HG03060 (cell line): ENCODE results near the gene CTTNBP2.

Experiments
- ATAC-seq: cut with Tn5 transposase; IDR thresholded peaks from one replicate; pipeline ENCODE4 v1.9.1; 2021; ENCODE audit warnings: low read depth, moderate number of reproducible peaks; ENCODE audit not compliant: unreplicated experiment

Gene CTTNBP2

DNA sequence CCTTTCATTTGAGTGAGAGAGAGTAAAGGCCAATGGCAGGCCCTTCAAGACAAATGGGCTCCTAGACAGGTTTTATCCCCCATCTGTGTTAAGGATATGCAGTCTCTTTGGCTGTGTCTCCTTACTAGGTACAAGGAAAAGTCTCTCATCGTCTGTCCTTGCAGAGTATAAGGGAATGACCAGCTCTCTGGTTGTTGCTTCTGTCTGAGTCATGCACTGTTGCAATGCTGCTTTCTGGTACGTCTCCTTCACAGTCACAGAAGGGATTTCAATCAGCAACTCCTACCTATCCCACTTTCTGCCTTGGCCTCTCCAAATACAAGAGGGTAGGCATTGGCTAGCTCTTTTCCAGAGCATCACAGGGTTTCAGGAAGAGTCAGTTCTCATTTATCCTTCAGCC, 48.1 kb downstream of the CTTNBP2 start:
- ATAC-seq, result no peak

- ATAC-seq, result no peak
Measured at GRCh38 chr7:117824592-117824991, 48.6 kb downstream of the CTTNBP2 start.

DNA sequence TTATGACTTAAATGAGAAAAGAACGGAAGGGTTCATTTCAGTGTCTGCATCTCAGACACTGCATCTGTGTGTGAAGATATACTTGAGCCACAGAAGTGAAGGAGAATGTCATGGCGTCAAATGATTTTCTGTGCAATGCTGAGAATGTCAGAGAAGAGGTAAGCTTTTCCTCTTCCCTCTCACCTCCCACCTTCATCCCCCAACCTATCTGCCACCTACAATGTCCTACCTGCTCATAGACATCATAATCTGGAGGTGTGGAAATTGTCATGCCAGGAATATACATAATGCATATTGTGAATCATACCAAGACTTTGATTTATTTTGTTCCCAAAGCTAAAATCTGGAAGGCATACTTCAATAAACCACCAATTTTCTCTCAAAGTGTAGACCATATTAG, 53.7 kb downstream of the CTTNBP2 start:
- ATAC-seq, result no peak

GRCh38 chr7:117818232-117818631, 55.0 kb downstream of the CTTNBP2 start:
- no peak for ATAC-seq

DNA sequence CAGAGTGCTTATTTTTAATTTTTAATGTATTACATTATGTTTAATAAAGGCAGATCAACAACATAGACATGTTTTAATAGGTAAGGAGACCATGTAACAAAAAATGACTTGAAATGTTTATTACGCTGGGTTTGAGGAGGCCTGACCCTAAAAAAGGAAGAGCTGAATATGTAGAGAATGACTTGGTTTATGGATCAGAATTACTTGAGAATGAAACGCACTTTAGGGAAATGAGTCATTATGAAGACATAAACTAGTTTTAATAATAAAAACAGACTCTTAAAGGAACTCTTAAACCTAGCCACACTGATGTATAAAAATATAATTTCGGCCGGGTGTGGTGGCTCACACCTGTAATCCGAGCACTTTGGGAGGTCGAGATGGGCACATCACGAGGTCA, 56.5 kb downstream of the CTTNBP2 start:
- no peak for ATAC-seq

- no peak for ATAC-seq
Measured at GRCh38 chr7:117811696-117812095, 61.5 kb downstream of the CTTNBP2 start.

DNA sequence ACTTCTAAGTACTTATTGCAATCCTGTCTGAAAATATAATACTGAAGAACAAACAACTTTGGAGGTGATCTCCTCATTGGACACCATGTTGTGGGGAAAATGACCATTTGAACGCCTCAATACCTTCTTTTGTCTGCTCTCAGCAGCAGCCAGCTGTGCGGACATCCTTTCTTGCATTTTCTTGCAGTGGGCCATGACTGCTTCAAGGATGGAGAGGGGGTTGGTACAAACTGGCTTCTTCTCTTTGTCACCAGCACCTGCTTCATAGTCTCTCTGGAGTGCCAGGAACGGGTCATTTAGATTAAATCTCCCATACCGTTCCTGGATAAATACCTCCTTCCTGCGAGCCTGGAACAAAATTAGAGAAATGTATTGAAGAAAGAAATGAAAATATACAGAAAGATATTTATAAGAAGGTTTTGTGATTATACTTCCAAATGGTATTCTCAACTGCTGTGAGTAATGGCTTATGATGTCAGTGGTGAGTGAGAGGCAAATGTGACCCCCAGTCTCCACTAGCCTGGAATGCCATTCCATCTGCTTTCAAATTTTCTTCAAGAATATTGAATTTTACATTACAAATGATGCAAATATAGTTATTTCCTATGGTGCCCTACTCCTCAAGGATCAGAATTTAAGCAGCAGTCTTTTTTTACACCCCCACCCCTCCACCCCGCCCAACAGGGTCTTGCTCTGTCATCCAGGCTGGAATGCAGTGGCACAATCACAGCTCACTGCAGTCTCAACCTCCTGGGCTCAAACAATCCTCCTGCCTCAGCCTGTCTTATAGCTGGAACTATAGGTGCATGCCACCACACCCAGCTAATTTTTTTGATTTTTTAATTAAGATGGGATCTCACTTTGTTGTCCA, 62.4 kb downstream of the CTTNBP2 start:
- ATAC-seq, result no peak

DNA sequence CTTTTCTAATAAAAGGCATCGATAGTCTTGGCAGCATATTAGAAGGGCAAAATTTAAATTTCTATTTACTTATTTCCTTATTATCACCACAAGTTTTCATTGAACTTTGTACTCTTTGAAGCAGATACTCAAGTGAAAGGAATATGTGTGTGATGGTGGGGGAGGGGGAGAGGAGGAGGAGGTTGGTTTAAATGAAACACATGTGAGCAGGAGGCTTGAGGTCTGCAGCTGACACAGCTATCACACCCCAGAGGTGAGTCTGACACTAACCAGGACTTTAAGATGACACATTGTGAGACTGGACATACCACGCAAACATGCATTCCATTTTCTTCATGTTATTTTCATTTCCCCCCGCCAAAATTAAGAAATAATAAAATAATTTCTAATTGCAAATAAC, 63.3 kb downstream of the CTTNBP2 start:
- no peak for ATAC-seq

- ATAC-seq, result no peak
Measured at GRCh38 chr7:117808910-117809705, 64.1 kb downstream of the CTTNBP2 start.

GRCh38 chr7:117808341-117808757, 64.9 kb downstream of the CTTNBP2 start:
- no peak for ATAC-seq

- no peak for ATAC-seq
Measured at GRCh38 chr7:117807676-117808075, 65.6 kb downstream of the CTTNBP2 start.

DNA sequence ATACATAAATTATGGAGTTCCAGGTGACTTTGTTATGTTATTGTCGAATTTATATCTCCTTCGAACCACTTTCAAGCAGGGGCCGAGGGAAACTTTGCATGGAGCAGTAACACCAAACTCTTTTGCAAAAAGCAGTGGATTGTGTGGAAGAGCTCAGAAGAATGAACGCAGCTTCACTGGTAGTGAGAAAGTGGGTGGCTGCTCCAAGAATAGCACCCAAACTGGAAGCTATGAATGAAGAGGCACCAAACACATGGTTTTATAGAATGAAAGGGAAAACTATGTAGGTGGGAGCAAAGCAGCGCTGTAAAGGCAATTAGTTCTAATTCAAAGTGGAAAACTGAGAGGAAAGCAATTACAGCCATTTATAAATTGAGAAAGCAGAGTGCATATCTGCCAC, 67.2 kb downstream of the CTTNBP2 start:
- no peak for ATAC-seq

DNA sequence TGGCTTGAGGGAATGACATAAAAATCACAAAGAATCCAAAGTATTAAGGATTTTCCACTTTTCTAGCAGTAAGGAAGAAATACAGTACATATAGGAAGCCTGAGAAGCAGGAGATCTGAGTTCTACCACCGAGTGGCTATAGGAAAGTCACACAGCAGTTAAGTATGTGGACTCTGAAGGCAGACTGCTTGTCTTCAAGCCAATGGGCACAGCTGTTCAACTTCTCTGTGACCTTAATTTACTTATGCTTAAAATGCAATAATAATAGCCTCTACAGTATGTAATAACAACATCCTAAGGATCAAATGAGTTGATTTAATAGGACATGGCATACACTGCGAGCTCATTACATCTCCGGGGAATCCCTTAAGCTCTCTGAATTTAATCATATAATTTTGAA, 68.0 kb downstream of the CTTNBP2 start:
- ATAC-seq, result no peak

- ATAC-seq, result no peak
Measured at GRCh38 chr7:117803476-117803875, 69.8 kb downstream of the CTTNBP2 start.

GRCh38 chr7:117802660-117803059, 70.6 kb downstream of the CTTNBP2 start:
- no peak for ATAC-seq

DNA sequence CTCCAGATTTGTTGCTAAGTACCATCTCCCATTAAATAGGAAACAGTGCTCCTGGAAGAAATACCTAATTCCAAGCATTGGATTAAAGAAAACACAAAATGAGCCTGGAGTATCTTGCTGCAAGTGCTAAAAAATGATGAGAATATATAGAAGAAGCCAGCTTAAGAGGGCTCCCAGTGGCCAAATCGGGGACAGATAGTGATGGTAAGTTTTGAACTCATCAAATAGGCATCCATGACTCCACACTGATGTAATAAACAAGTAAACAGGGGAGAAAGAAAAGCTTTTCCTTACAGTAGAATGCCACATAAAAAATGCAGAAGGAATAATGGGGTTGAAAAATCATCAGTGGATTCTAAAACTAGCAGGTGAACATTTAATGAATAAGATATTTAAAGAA, 72.4 kb downstream of the CTTNBP2 start:
- no peak for ATAC-seq

GRCh38 chr7:117800406-117800805, 72.8 kb downstream of the CTTNBP2 start:
- ATAC-seq, result no peak

- no peak for ATAC-seq
Measured at GRCh38 chr7:117796889-117797288, 76.4 kb downstream of the CTTNBP2 start.

- ATAC-seq, result no peak
Measured at GRCh38 chr7:117793976-117794375, 79.3 kb downstream of the CTTNBP2 start.

DNA sequence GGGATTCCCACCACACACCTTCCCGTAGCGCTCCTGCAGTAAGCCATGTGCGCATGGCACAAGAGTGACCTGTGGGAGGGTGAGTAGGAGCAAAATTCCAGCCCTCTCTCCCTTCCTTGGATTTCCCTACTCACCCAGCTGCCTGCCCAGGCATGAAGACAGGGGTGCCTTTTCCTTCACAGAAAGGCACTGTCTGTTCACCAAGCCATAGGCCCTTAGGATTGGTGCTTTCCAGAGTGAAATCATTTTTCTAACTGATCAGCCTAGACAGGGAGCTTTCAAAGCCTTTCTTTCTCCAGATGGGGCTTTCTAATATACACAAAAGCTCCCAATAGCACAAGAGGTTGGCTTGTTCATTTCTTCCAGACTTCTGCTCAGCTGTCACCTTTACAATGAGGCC, 79.7 kb downstream of the CTTNBP2 start:
- ATAC-seq, result no peak

DNA sequence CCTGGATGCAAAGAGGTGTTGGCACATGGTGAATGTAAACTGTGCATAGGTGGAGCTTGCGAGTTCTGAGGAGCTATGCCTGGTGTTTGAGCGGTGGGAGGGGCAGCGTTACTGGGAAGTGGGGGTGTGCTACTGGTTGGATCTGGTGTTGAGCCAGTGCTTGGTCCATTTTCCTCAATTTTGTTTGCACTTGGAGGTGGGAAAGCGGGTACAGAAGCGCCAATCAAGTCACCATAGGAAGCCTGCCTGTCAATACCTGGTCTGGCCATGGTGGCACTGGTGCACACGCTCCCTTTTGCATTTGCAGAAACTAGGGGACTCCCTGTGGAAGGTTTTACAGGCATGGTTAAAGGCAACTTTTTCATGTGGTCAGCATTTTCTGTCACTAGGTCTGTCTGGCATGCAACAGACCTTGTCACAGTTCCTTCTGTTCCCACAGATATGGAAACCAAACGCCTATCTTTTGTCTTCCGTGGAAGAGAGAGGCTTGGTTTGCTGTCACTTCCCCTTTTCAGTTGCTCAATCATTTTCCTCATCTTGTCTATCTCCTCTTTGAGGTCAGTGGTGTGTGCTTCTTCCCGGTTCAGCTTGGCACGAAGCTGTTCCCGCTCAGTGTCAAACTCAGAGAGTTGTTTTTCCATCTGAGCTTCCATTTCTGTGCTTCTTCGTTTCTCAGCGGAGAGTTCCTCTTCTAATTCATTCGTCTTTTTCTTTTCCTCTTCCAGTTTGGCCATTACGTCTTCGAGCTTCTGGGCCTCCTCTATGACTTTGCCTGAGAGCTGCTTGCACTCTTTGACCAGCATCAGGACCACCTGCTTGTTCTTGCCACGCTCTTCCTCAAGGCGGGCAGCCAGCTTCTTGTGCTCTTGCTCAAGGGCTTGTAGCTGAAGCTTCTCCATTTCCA, 81.1 kb downstream of the CTTNBP2 start:
- peak; percentile 49 for ATAC-seq
